GM12878 (cell line): ENCODE data around the gene KPTN. TPM values are rescaled to one million over a fixed set of nuclear protein-coding genes. Genes with fewer than 3 reads are reported as not detected.

Experiments used
- ATAC-seq: fragments of 200-7000 bp; cut with Tn5 transposase; 3 replicates; pipeline ENCODE4 v1.9.1; 2020; ENCODE audit warnings: mild to moderate bottlenecking, moderate library complexity
- BruUV-seq: library from RNA; stranded (reverse); fragments of 400-500 nt; replicated peaks from 2 replicates; lab custom pipeline; 2021; lab: Mats Ljungman, UMichigan
- CTCF ChIA-PET: fragments of 300-600 bp; sonication (Branson Sonifier 250); formaldehyde crosslinking; extraction: SDS; loops from one replicate; lab custom pipeline; 2021; ENCODE audit warnings: inconsistent platforms; lab: Yijun Ruan, JAX
- POLR2A ChIA-PET: fragments of 350-600 bp; formaldehyde crosslinking; extraction: SDS; loops from one replicate; lab custom pipeline; 2021; ENCODE audit warnings: inconsistent platforms; lab: Charles Lee
- RAD21 ChIA-PET: fragments of 300-600 bp; sonication (Branson Sonifier 250); formaldehyde crosslinking; loops from one replicate; lab custom pipeline; 2023; ENCODE audit warnings: antibody characterized with exemption; ENCODE audit not compliant: unreplicated experiment; lab: Charles Lee
- SMC1A ChIA-PET: fragments of 300-600 bp; sonication (Branson Sonifier 250); formaldehyde crosslinking; loops from one replicate; lab custom pipeline; 2023; ENCODE audit not compliant: unreplicated experiment, uncharacterized antibody; lab: Charles Lee
- DNase-seq: peaks from one replicate; pipeline ENCODE4 v3.0.0-alpha.2; 2011; ENCODE audit warnings: low read depth, low spot score
- FAIRE-seq: peaks from 3 replicates; lab custom pipeline; 2011; peaks lifted over from hg19 to GRCh38; lab: Jason Lieb, UNC
- H2AFZ ChIP-seq: 2 replicates; pipeline ENCODE4 v1.6.0; 2011; ENCODE audit warnings: low read depth, low read length, control low read depth; ENCODE audit not compliant: control insufficient read depth
- H3K27ac ChIP-seq: 2 replicates; pipeline ENCODE4 v1.5.1; 2011; ENCODE audit warnings: control low read depth; ENCODE audit not compliant: control insufficient read depth, insufficient read depth
- H3K27me3 ChIP-seq, 2 experiments: replicated peaks in 1 of 2; 2 replicates each; pipeline versions ENCODE4 v1.6.0 to v1.6.1; 2011; ENCODE audit warnings: low read length in 1 of 2; ENCODE audit not compliant: control insufficient read depth in 2 of 2, insufficient read depth in 2 of 2
- H3K36me3 ChIP-seq, 2 experiments: 2 replicates each; pipeline ENCODE4 v1.5.1; 2011; ENCODE audit warnings: low read length in 1 of 2; ENCODE audit not compliant: control insufficient read depth in 2 of 2, insufficient read depth in 2 of 2
- H3K4me1 ChIP-seq: 2 replicates; pipeline ENCODE4 v1.6.1; 2011; ENCODE audit warnings: mild to moderate bottlenecking, low read length, moderate library complexity, mixed read lengths; ENCODE audit not compliant: control insufficient read depth, insufficient read depth
- H3K4me2 ChIP-seq: 2 replicates; pipeline ENCODE4 v1.6.0; 2011; ENCODE audit warnings: control low read depth; ENCODE audit not compliant: control insufficient read depth, insufficient read depth
- H3K4me3 ChIP-seq: fragments of 200-600 bp; sonication (generic); 2 replicates; pipeline ENCODE4 v1.5.1; 2016
- H3K79me2 ChIP-seq: 2 replicates; pipeline ENCODE4 v1.6.0; 2011; ENCODE audit warnings: low read length; ENCODE audit not compliant: control insufficient read depth, insufficient read depth
- H3K9ac ChIP-seq: 2 replicates; pipeline ENCODE4 v1.8.0; 2011; ENCODE audit warnings: low read length, control low read depth, mixed read lengths; ENCODE audit not compliant: control insufficient read depth, insufficient read depth
- H3K9me3 ChIP-seq: replicated peaks from 3 replicates; pipeline ENCODE4 v1.5.1; 2011; ENCODE audit warnings: mild to moderate bottlenecking, low read length; ENCODE audit not compliant: control insufficient read depth, insufficient read depth
- H4K20me1 ChIP-seq: 2 replicates; pipeline ENCODE4 v1.6.0; 2011; ENCODE audit not compliant: control insufficient read depth, insufficient read depth
- ATF7 ChIP-seq: fragments of 450-650 bp; IDR thresholded peaks from 2 replicates; pipeline ENCODE4 v1.6.1; 2016; ENCODE audit warnings: low read depth, mild to moderate bottlenecking
- CHD2 ChIP-seq: IDR thresholded peaks from 2 replicates; pipeline ENCODE4 v1.6.1; 2011; ENCODE audit warnings: low read depth, low read length, improper control_type of control experiment, borderline replicate concordance
- ETV6 ChIP-seq, 2 experiments: fragments of 450-650 bp in 1 of 2; IDR thresholded peaks in 1 of 2; conservative IDR thresholded peaks in 1 of 2; 2 replicates each; pipeline ENCODE4 v1.6.1; 2014; ENCODE audit warnings: antibody characterized with exemption in 1 of 2, borderline replicate concordance in 1 of 2, low read depth in 1 of 2, mild to moderate bottlenecking in 1 of 2, moderate library complexity in 1 of 2
- LARP7 ChIP-seq: fragments of 450-650 bp; IDR thresholded peaks from 2 replicates; pipeline ENCODE4 v1.6.1; 2017; ENCODE audit warnings: mild to moderate bottlenecking
- MYC ChIP-seq: IDR thresholded peaks from 2 replicates; pipeline ENCODE4 v1.6.1; 2011; ENCODE audit warnings: mild to moderate bottlenecking, low read length, moderate library complexity, inconsistent platforms; ENCODE audit not compliant: insufficient read depth, insufficient replicate concordance, insufficient read length, severe bottlenecking
- NFXL1 ChIP-seq: fragments of 450-650 bp; IDR thresholded peaks from 2 replicates; pipeline ENCODE4 v1.6.1; 2017; ENCODE audit warnings: antibody characterized with exemption, mild to moderate bottlenecking, borderline replicate concordance
- NFYA ChIP-seq: IDR thresholded peaks from 2 replicates; pipeline ENCODE4 v1.6.1; 2011; ENCODE audit warnings: low read depth, mild to moderate bottlenecking, low read length, improper control_type of control experiment, borderline replicate concordance
- NR2F1 ChIP-seq: fragments of 450-650 bp; conservative IDR thresholded peaks from 2 replicates; pipeline ENCODE4 v1.6.1; 2017; ENCODE audit warnings: mild to moderate bottlenecking
- POLR2AphosphoS5 ChIP-seq: IDR thresholded peaks from 2 replicates; pipeline ENCODE4 v1.6.1; 2011; ENCODE audit warnings: mild to moderate bottlenecking, low read length, inconsistent platforms
- RAD51 ChIP-seq: fragments of 450-650 bp; IDR thresholded peaks from 2 replicates; pipeline ENCODE4 v1.6.1; 2016; ENCODE audit warnings: moderate library complexity, mild to moderate bottlenecking, inconsistent platforms
- SMC3 ChIP-seq: IDR thresholded peaks from 2 replicates; pipeline ENCODE4 v1.6.1; 2011; ENCODE audit warnings: low read length, improper control_type of control experiment, borderline replicate concordance
- STAT3 ChIP-seq: IDR thresholded peaks from 2 replicates; pipeline ENCODE4 v1.6.1; 2011; ENCODE audit warnings: low read depth, low read length, improper control_type of control experiment
- ZNF274 ChIP-seq: IDR thresholded peaks from one replicate; pipeline ENCODE4 v1.8.0; 2011; ENCODE audit not compliant: insufficient read length, insufficient read depth
- WGBS: methylation state at CpG from one replicate; pipeline ENCODE4 v1.1.6; 2016; ENCODE audit warnings: low lambda C conversion rate; ENCODE audit not compliant: insufficient replicate concordance, insufficient coverage; ENCODE audit errors: missing lambda C conversion rate; 5-methylcytosine and 5-hydroxymethylcytosine counted together
- in situ Hi-C: fragments of 300-500 bp; cut with MboI; formaldehyde crosslinking; loops from 9 replicates; pipeline ENCODE4 v1.14.3; 2018; ENCODE audit warnings: mixed read lengths
- intact Hi-C: fragments of 100-400 bp; cut with micrococcal nuclease; formaldehyde crosslinking; loops from one replicate; pipeline ENCODE4 v1.14.2; 2022; ENCODE audit not compliant: unreplicated experiment
- polyA plus RNA-seq, 11 experiments: library from polyadenylated mRNA; depleted of rRNA in 4 of 11; unstranded in 6 of 11; stranded (reverse) in 5 of 11; fragments of >200 nt; fragmentation: Nextera tagmentation in 4 of 11; fragmentation: Illumina TruSeq in 1 of 11; extraction: Ambion mirVana in 4 of 11; extraction: Trizol in 1 of 11; gene quantifications; 1 replicate in 1 of 11; 2 replicates in 10 of 11; pipeline versions ENCODE4 v1.2.1 to v1.2.3, GENCODE V29; 2011 to 2016; ENCODE audit warnings: inconsistent platforms in 2 of 11, missing spikeins in 2 of 11, low read depth in 1 of 11
- total RNA-seq, 4 experiments: library from RNA; depleted of rRNA in 3 of 4; stranded (reverse); fragments of >200 nt in 3 of 4; fragmentation: Illumina TruSeq in 1 of 4; extraction: Trizol in 1 of 4; gene quantifications; 2 replicates each; pipeline versions ENCODE4 v1.2.1 to v1.2.3, GENCODE V29; 2013 to 2021
- TF ChIP-seq, protein P1 (sequence below): IDR thresholded peaks from 2 replicates; pipeline ENCODE4 v1.6.1; 2012; ENCODE audit warnings: low read length, inconsistent platforms
- TF ChIP-seq, protein P2 (sequence below): fragments of 450-650 bp; IDR thresholded peaks from 2 replicates; pipeline ENCODE4 v1.6.1; 2016; ENCODE audit warnings: mild to moderate bottlenecking, moderate library complexity, borderline replicate concordance
- TF ChIP-seq, protein P3 (sequence below): fragments of 450-650 bp; conservative IDR thresholded peaks from 2 replicates; pipeline ENCODE4 v1.6.1; 2017; ENCODE audit warnings: mild to moderate bottlenecking, moderate library complexity
- TF ChIP-seq, protein P4 (sequence below): IDR thresholded peaks from 2 replicates; pipeline ENCODE4 v1.6.1; 2012; ENCODE audit warnings: low read depth, low read length, improper control_type of control experiment

Gene KPTN
- total and polyA plus RNA-seq, 10 of the 15 experiments (the other 5 are each of a cell fraction or from before 2014, with no cell fraction given), result 0.60 to 10.1 (median 6.0) TPM

DNA sequence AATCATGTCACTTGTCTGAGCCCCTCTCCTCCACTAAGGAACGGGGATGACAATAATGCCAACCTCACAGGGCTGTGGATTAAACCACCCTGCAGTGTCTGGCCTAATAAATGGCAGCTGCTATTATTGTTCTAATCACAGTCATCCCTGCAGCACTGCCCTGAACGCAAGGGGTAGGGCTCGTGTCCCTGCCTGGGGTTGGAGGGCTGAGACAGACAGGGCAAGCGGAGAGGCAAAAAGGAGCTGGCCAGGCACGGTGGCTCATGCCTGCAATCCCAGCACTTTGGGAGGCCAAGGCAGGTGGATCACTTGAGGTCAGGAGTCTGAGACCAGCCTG, 10.2 kb upstream of the KPTN start:
- Histone ChIP-seq H3K36me3 (peaks cover 16 to 36% of the 10 kb centered on the region in 2 experiments), H3K27me3 (no peaks in the 10 kb centered on the region), H2AFZ (no peak overlapping the region), H4K20me1 (no peaks in the 10 kb centered on the region; the same call in 1 of the 2 replicates), H3K4me3 (no peak overlapping the region), H3K9me3 (no peaks in the 10 kb centered on the region), H3K9ac (no peak overlapping the region), H3K4me1 (no peaks in the 10 kb centered on the region), H3K27ac (no peak overlapping the region), H3K79me2 (no peaks in the 10 kb centered on the region), H3K4me2 (no peak overlapping the region)
- CTCF ChIA-PET, result interaction anchor here (0.7 kb wide), 1 partner anchor 30 kb away, joined by 3 read pairs; no protein-coding TSS in a partner anchor
- BruUV-seq, result no TSS peak
- FAIRE-seq (no peak), DNase-seq (no peak), ATAC-seq (no peak)
- RAD21 ChIA-PET, result no interaction called here
- in situ Hi-C loops (no loop called here), intact Hi-C loops (no loop called here)
- POLR2A ChIA-PET, result no interaction called here
- SMC1A ChIA-PET, result no interaction called here
- WGBS, result 100% methylated on average over 5 of the region's 5 CpGs
- no peak for TF ChIP-seq ATF7
- no peak for TF ChIP-seq LARP7
- TF ChIP-seq NFXL1, result no peak
- no peak for TF ChIP-seq POLR2AphosphoS5
- TF ChIP-seq, protein P1, sequence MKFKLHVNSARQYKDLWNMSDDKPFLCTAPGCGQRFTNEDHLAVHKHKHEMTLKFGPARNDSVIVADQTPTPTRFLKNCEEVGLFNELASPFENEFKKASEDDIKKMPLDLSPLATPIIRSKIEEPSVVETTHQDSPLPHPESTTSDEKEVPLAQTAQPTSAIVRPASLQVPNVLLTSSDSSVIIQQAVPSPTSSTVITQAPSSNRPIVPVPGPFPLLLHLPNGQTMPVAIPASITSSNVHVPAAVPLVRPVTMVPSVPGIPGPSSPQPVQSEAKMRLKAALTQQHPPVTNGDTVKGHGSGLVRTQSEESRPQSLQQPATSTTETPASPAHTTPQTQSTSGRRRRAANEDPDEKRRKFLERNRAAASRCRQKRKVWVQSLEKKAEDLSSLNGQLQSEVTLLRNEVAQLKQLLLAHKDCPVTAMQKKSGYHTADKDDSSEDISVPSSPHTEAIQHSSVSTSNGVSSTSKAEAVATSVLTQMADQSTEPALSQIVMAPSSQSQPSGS, result no peak
- TF ChIP-seq MYC, result no peak
- TF ChIP-seq, protein P2, sequence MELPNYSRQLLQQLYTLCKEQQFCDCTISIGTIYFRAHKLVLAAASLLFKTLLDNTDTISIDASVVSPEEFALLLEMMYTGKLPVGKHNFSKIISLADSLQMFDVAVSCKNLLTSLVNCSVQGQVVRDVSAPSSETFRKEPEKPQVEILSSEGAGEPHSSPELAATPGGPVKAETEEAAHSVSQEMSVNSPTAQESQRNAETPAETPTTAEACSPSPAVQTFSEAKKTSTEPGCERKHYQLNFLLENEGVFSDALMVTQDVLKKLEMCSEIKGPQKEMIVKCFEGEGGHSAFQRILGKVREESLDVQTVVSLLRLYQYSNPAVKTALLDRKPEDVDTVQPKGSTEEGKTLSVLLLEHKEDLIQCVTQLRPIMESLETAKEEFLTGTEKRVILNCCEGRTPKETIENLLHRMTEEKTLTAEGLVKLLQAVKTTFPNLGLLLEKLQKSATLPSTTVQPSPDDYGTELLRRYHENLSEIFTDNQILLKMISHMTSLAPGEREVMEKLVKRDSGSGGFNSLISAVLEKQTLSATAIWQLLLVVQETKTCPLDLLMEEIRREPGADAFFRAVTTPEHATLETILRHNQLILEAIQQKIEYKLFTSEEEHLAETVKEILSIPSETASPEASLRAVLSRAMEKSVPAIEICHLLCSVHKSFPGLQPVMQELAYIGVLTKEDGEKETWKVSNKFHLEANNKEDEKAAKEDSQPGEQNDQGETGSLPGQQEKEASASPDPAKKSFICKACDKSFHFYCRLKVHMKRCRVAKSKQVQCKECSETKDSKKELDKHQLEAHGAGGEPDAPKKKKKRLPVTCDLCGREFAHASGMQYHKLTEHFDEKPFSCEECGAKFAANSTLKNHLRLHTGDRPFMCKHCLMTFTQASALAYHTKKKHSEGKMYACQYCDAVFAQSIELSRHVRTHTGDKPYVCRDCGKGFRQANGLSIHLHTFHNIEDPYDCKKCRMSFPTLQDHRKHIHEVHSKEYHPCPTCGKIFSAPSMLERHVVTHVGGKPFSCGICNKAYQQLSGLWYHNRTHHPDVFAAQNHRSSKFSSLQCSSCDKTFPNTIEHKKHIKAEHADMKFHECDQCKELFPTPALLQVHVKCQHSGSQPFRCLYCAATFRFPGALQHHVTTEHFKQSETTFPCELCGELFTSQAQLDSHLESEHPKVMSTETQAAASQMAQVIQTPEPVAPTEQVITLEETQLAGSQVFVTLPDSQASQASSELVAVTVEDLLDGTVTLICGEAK, result no peak
- TF ChIP-seq RAD51, result no peak
- no peak for TF ChIP-seq NFYA
- no peak for TF ChIP-seq STAT3
- TF ChIP-seq SMC3, result no peak
- TF ChIP-seq, protein P3, sequence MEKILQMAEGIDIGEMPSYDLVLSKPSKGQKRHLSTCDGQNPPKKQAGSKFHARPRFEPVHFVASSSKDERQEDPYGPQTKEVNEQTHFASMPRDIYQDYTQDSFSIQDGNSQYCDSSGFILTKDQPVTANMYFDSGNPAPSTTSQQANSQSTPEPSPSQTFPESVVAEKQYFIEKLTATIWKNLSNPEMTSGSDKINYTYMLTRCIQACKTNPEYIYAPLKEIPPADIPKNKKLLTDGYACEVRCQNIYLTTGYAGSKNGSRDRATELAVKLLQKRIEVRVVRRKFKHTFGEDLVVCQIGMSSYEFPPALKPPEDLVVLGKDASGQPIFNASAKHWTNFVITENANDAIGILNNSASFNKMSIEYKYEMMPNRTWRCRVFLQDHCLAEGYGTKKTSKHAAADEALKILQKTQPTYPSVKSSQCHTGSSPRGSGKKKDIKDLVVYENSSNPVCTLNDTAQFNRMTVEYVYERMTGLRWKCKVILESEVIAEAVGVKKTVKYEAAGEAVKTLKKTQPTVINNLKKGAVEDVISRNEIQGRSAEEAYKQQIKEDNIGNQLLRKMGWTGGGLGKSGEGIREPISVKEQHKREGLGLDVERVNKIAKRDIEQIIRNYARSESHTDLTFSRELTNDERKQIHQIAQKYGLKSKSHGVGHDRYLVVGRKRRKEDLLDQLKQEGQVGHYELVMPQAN, result no peak
- TF ChIP-seq CHD2, result no peak
- TF ChIP-seq ZNF274, result no peak
- TF ChIP-seq, protein P4, sequence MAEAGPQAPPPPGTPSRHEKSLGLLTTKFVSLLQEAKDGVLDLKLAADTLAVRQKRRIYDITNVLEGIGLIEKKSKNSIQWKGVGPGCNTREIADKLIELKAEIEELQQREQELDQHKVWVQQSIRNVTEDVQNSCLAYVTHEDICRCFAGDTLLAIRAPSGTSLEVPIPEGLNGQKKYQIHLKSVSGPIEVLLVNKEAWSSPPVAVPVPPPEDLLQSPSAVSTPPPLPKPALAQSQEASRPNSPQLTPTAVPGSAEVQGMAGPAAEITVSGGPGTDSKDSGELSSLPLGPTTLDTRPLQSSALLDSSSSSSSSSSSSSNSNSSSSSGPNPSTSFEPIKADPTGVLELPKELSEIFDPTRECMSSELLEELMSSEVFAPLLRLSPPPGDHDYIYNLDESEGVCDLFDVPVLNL, result no peak
- no peak for TF ChIP-seq NR2F1
- no peak for TF ChIP-seq ETV6 (conservative IDR thresholded peaks at IDR 0.05 in 1 of 2, IDR thresholded peaks at IDR 0.05 in 1 of 2; ENCODE audit: borderline replicate concordance in 1 of 2, low read depth in 1 of 2)
